HFFc6 (cell line): ENCODE measurements around the gene IL6R. TPM values are rescaled to one million over a fixed set of nuclear protein-coding genes. Genes with fewer than 3 reads are reported as not detected.
"Not testable (repeated sequence)": the region's sequence is repeated elsewhere in the genome, so short reads cannot be mapped to it uniquely, and the experiment has no call there.

Experiments
- DNase-seq: peaks from one replicate; pipeline ENCODE4 v3.0.0-alpha.2; 2018
- H3K27ac Mint-ChIP-seq: 2 replicates; pipeline ENCODE4 v1.8.0; 2020; ENCODE audit warnings: mild to moderate bottlenecking, mixed read lengths
- H3K27me3 Mint-ChIP-seq: 2 replicates; pipeline ENCODE4 v1.8.0; 2021; ENCODE audit warnings: mild to moderate bottlenecking, moderate library complexity, mixed read lengths; ENCODE audit not compliant: insufficient read depth
- H3K36me3 Mint-ChIP-seq: 2 replicates; pipeline ENCODE4 v1.8.0; 2021; ENCODE audit warnings: low read depth, mixed read lengths
- H3K4me1 Mint-ChIP-seq: 2 replicates; pipeline ENCODE4 v1.8.0; 2020; ENCODE audit warnings: low read depth, mixed read lengths
- H3K4me3 Mint-ChIP-seq: 2 replicates; pipeline ENCODE4 v1.8.0; 2020; ENCODE audit warnings: mild to moderate bottlenecking, moderate library complexity, mixed read lengths
- H3K9me3 Mint-ChIP-seq: 2 replicates; pipeline ENCODE4 v1.8.0; 2020; ENCODE audit warnings: mild to moderate bottlenecking, mixed read lengths
- CTCF ChIP-seq: fragments of 200-600 bp; sonication (generic); IDR thresholded peaks from 2 replicates; pipeline ENCODE4 v1.5.0; 2021; ENCODE audit warnings: antibody characterized with exemption, mild to moderate bottlenecking
- total RNA-seq, 6 experiments: library from RNA; stranded (reverse); fragmentation: NEBNext Ultra II Directional; extraction: Animal tissue kit (Norgen Biotek cat#: 25700); gene quantifications; 2 replicates in 1 of 6; 3 replicates in 5 of 6; pipeline ENCODE4 v1.2.3, GENCODE V29; 2021

IL6R gene
- total RNA-seq, 6 experiments from 2014 or later: 2.0 to 3.9 (median 2.3) TPM

DNA sequence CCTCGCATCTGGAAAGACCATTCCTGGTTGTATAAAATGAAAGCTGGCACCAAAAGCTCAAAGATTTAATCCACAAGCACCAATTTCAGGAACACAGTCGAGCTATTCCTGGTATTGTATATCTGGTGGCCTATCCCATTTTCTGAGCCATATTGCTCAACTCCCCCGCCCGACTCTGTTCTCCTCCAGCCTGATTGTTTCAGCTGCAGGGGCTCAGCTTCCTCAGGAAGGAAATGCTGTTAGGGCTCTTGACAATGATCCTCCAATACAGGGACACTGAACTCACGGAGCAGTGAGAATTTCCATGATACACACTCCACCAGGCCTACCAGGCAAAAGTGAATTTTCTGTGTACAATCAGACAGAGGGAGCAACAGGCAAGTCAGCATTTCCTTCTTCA, 80.0 kb downstream of the IL6R start:
- Mint-ChIP-seq H3K4me3 (no peak overlapping the region), H3K27ac (no peak overlapping the region), H3K9me3 (no peaks in the 10 kb centered on the region), H3K27me3 (peaks cover 27% of the 10 kb centered on the region), H3K36me3 (no peaks in the 10 kb centered on the region), H3K4me1 (peaks cover 11% of the 10 kb centered on the region)
- no peak for TF ChIP-seq CTCF
- no peak for DNase-seq

- Mint-ChIP-seq H3K4me3 (no peak overlapping the region), H3K4me1 (peaks cover 11% of the 10 kb centered on the region), H3K36me3 (no peaks in the 10 kb centered on the region), H3K9me3 (no peaks in the 10 kb centered on the region), H3K27ac (no peak overlapping the region), H3K27me3 (peaks cover 33% of the 10 kb centered on the region)
- TF ChIP-seq CTCF: no peak
- DNase-seq: no peak
Measured at GRCh38 chr1:154485910-154486496, 80.9 kb downstream of the IL6R start.

DNA sequence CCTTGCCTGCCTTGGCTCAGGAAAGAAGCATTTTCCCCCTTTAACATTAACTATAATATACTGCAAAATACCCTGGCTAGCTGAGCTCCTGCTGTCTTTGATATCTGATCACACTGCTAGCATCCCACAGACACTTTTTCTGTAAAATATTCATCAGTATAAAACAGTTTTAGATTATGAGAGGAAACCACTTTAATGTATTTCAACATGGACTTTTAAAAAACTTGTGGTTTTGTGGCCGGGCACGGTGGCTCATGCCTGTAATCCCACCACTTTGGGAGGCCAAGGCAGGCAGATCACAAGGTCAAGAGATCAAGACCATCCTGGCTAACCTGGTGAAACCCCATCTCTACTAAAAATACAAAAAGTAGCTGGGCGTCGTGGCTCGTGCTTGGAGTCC, 81.6 kb downstream of the IL6R start:
- peaks cover 39% of the 10 kb centered on the region for H3K27me3 Mint-ChIP-seq
- not testable (repeated sequence) for DNase-seq, H3K27ac Mint-ChIP-seq, H3K36me3 Mint-ChIP-seq, H3K4me3 Mint-ChIP-seq, H3K9me3 Mint-ChIP-seq
- peaks cover 11% of the 10 kb centered on the region for H3K4me1 Mint-ChIP-seq

DNA sequence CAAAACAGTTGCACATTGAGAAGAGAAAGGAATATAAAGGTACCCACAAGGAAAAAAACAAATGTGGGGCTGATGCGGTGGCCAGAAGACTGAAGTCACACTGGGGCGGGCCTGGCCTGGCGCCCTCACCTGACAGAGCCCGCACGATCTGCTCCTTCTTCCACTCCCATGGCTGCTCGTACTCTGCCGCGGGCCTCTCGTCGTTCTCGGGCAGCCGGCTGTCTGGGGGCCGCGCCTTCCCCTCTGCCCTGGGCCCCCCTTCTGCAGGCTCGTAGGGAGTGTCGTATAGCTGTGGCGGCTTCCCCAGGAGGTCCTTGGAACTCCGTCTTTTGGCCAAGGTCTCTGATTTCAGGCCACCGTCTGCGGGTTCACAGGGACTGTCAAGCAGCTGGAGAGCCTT, 83.8 kb downstream of the IL6R start:
- peaks cover 48% of the 10 kb centered on the region for H3K27me3 Mint-ChIP-seq
- no peak for TF ChIP-seq CTCF
- no peaks in the 10 kb centered on the region for H3K9me3 Mint-ChIP-seq
- H3K4me1 Mint-ChIP-seq: peaks cover 10% of the 10 kb centered on the region
- H3K4me3 Mint-ChIP-seq: no peak overlapping the region
- H3K36me3 Mint-ChIP-seq: no peaks in the 10 kb centered on the region
- no peak for DNase-seq
- H3K27ac Mint-ChIP-seq: no peak overlapping the region

DNA sequence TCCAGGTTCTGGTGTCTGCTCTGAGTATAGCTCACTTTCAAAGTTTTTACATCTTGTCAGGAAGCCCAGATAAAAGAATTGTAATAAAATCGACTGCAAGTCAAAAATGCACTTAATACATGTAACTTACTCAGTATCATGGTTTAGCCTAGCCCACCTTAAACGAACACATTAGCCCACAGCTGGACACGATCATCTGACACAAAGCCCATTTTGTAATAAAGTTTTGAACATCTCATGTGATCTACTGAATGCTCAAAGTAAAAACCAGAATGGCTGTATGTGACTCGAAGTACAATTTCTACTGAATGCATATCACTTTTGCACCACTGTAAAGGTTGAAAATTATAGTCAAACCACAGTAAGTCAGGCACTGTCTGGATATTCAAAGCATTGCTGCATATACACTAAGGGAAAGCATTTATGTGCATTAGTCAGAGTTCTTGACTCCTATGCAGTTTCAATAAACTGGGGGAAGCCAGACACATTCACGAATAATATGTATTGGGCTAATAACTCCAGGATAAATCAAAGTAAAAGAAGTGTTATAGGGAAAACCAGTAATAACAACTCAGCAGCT, 84.6 kb downstream of the IL6R start:
- Mint-ChIP-seq H3K4me1 (0 out of 2 replicates have a peak, but pooled peaks cover 4% of the 10 kb centered on the region), H3K27me3 (peaks cover 50% of the 10 kb centered on the region), H3K27ac (no peak overlapping the region), H3K4me3 (no peak overlapping the region), H3K9me3 (no peaks in the 10 kb centered on the region), H3K36me3 (no peaks in the 10 kb centered on the region)
- no peak for TF ChIP-seq CTCF
- DNase-seq: no peak

DNA sequence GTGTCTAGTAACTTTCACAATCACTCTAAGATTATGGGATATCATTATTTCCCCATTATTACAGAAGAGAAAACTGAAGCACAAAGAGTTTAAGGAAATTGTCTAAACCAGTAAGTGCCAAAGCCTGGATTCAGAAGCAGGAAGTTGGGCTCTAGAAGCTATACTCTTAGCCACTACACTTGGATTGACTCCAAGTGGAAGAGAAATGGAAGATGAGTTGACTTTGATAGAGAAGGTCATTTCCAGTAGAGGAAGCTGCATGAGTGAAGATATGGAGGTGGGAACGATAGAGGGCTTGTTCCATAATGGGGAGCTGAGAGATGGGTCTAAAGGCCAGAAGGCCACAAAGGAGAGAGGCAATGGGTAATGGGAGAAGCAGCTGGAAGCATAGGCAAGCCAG, 85.2 kb downstream of the IL6R start:
- no peak overlapping the region for H3K27ac Mint-ChIP-seq
- H3K27me3 Mint-ChIP-seq: peaks cover 51% of the 10 kb centered on the region
- no peaks in the 10 kb centered on the region for H3K36me3 Mint-ChIP-seq
- H3K4me3 Mint-ChIP-seq: no peak overlapping the region
- H3K4me1 Mint-ChIP-seq: no peaks in the 10 kb centered on the region
- no peak for DNase-seq
- no peak for TF ChIP-seq CTCF
- H3K9me3 Mint-ChIP-seq: no peaks in the 10 kb centered on the region
